ENCODE results near the gene RBM48.
A peak's percentile ranks its signal among the peaks of the same experiment; 100 is the strongest.
"Not testable (repeated sequence)": the region's sequence is repeated elsewhere in the genome, so short reads cannot be mapped to it uniquely, and the experiment has no call there.

The RBM48 gene

DNA sequence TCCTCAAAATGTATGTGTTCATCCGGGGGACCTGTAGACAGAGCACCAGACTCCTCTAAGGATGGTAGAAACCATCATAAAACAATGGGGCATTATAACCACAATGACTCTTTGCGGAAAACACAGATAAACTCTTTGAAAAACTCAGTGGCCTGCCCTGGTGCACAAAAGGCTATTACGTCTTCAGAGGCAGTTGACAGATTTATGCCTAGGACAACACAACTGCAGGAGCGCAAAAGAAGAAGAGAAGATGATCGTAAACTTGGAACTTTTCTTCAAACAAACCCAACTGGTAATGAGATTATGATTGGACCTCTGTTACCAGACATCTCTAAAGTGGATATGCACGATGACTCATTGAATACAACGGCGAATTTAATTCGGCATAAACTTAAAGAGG is 6.0 kb downstream of the RBM48 start:
- Histone ChIP-seq H2AK5ac (ENCODE audit: low read depth, low read length) (no peak overlapping the region), H3K4me3 (ENCODE audit: low read length in 2 of 2) (no peak overlapping the region), H3K4ac (ENCODE audit: low read length) (no peak overlapping the region), H2BK120ac (ENCODE audit: low read depth, low read length) (no peak overlapping the region), H3K18ac (ENCODE audit: low read length) (no peak overlapping the region), H2BK12ac (ENCODE audit: low read length) (no peak overlapping the region), H3K9me3 (replicated peaks in 1 of 2; ENCODE audit: control insufficient read depth in 2 of 2, insufficient read depth in 1 of 2, low read depth in 1 of 2, low read length in 2 of 2) (no peaks in the 10 kb centered on the region), H4K8ac (ENCODE audit: low read depth, low read length) (no peak overlapping the region), H2BK15ac (ENCODE audit: low read length) (no peak overlapping the region), H4K91ac (ENCODE audit: low read depth, low read length, poor library complexity) (no peak overlapping the region), H3K14ac (ENCODE audit: low read length) (no peak overlapping the region), H3K27me3 (ENCODE audit: control insufficient read depth in 3 of 3, insufficient read depth in 3 of 3, low read depth in 1 of 3, low read length in 3 of 3) (peaks cover 0 to 4% (median 0%) of the 10 kb centered on the region in 3 experiments), H3K4me1 (ENCODE audit: control insufficient read depth in 2 of 2, insufficient read depth in 1 of 2, low read depth in 1 of 2, low read length in 2 of 2) (no peaks in the 10 kb centered on the region), H3K4me2 (ENCODE audit: insufficient read depth, low read length, poor library complexity, severe bottlenecking) (no peak overlapping the region), H3K27ac (replicated peaks; ENCODE audit: low read length) (no peak overlapping the region), H3K36me3 (replicated peaks in 1 of 2; ENCODE audit: control insufficient read depth in 2 of 2, insufficient read depth in 2 of 2, low read length in 2 of 2) (peaks cover 28 to 90% of the 10 kb centered on the region in 2 donors), H3K23ac (ENCODE audit: low read depth, low read length, poor library complexity) (no peak overlapping the region), H2AFZ (ENCODE audit: low read length) (no peak overlapping the region), H2BK5ac (ENCODE audit: low read length) (no peak overlapping the region), H3K9ac (ENCODE audit: low read depth, low read length, poor library complexity) (no peak overlapping the region), H3K79me1 (ENCODE audit: low read depth, low read length) (no peaks in the 10 kb centered on the region)
- no CpG with 5 or more reads among the region's 9 CpGs for WGBS, 2 donors (ENCODE audit: extremely low coverage in 2 of 2, insufficient read length in 2 of 2, insufficient replicate concordance in 1 of 2)
- DNase-seq (ENCODE audit: low spot score), result no peak

DNA sequence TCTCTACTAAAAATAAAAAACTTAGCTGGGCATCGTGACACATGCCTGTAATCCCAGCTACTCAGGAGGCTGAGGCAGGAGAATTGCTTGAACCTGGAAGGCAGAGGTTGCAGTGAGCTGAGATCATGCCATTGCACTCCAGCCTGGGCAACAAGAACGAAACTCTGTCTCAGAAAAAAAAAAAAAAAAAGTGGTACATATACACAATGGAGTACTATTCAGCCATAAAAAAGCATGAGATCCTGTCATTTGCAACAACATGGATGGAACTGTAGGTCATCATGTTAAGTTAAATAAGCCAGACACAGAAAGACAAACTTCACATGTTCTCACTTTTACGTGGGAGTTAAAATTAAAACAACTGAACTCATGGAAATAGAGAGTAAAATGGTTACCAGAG is 14.9 kb downstream of the RBM48 start:
- H2BK15ac ChIP-seq (ENCODE audit: low read length); H3K18ac ChIP-seq (ENCODE audit: low read length); H3K23ac ChIP-seq (ENCODE audit: low read depth, low read length, poor library complexity); DNase-seq (ENCODE audit: low spot score); H3K9ac ChIP-seq (ENCODE audit: low read depth, low read length, poor library complexity); H2BK5ac ChIP-seq (ENCODE audit: low read length); H3K14ac ChIP-seq (ENCODE audit: low read length); H2BK12ac ChIP-seq (ENCODE audit: low read length); H2BK120ac ChIP-seq (ENCODE audit: low read depth, low read length); H2AFZ ChIP-seq (ENCODE audit: low read length); H3K4me2 ChIP-seq (ENCODE audit: insufficient read depth, low read length, poor library complexity, severe bottlenecking); H3K4me1 ChIP-seq (ENCODE audit: control insufficient read depth in 2 of 2, insufficient read depth in 1 of 2, low read depth in 1 of 2, low read length in 2 of 2); H2AK5ac ChIP-seq (ENCODE audit: low read depth, low read length); H3K27ac ChIP-seq (replicated peaks; ENCODE audit: low read length); H3K9me3 ChIP-seq (replicated peaks in 1 of 2; ENCODE audit: control insufficient read depth in 2 of 2, insufficient read depth in 1 of 2, low read depth in 1 of 2, low read length in 2 of 2); H3K79me1 ChIP-seq (ENCODE audit: low read depth, low read length); H3K4me3 ChIP-seq (ENCODE audit: low read length in 2 of 2); H3K36me3 ChIP-seq (replicated peaks in 1 of 2; ENCODE audit: control insufficient read depth in 2 of 2, insufficient read depth in 2 of 2, low read length in 2 of 2); H4K8ac ChIP-seq (ENCODE audit: low read depth, low read length); H3K4ac ChIP-seq (ENCODE audit: low read length); H4K91ac ChIP-seq (ENCODE audit: low read depth, low read length, poor library complexity); H3K27me3 ChIP-seq (ENCODE audit: control insufficient read depth in 3 of 3, insufficient read depth in 3 of 3, low read depth in 1 of 3, low read length in 3 of 3): not testable (repeated sequence)
- WGBS, 2 donors (ENCODE audit: extremely low coverage in 2 of 2, insufficient read length in 2 of 2, insufficient replicate concordance in 1 of 2), result no CpG with 5 or more reads among the region's 3 CpGs

DNA sequence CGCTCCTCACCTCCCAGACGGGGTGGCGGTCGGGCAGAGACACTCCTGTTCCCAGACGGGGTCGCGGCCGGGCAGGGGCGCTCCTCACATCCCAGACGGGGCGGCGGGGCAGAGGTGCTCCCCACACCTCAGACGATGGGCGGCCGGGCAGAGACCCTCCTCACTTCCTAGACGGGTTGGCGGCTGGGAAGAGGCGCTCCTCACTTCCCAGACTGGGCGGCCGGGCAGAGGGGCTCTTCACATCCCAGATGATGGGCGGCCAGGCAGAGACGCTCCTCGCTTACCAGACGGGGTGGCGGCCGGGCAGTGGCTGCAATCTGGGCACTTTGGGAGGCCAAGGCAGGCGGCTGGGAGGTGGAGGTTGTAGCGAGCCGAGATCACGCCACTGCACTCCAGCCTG is 16.5 kb downstream of the RBM48 start:
- not testable (repeated sequence) for H3K4me1 ChIP-seq (ENCODE audit: control insufficient read depth in 2 of 2, insufficient read depth in 1 of 2, low read depth in 1 of 2, low read length in 2 of 2)
- WGBS, 2 donors (ENCODE audit: extremely low coverage in 2 of 2, insufficient read length in 2 of 2, insufficient replicate concordance in 1 of 2), result no CpG with 5 or more reads among the region's 30 CpGs

DNA sequence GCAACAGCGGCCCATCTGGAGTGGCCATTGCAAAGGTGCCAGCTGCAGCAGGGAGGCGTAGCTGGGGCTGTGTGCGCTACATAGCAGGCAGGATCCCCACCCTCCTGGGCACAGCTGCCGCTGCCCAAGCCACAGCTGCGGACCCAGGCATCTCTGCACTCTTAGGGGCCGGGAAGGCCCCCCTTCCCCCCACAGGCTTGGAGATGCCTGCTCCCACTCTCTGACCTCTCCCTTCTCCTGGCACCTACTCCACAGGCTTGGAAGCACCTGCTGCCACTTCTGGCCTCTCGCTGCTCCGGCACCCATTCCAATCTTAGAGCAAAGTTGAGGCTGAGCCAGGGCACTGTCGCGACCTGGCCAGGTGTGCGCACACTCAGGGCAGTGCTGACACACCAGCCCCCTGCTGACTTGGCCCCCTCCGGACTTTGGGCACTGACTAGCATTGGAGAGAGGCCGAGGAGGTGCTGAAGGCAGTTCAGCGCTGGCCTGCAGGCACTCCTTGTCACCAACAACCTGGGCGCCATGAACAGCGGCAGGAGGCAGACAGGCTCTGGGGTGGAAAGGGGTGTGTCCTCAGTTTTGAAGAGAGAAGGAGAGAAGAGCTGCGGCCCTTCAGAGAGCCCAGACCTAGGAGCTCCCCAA is 18.4 kb downstream of the RBM48 start:
- Histone ChIP-seq H3K27me3 (ENCODE audit: control insufficient read depth in 3 of 3, insufficient read depth in 3 of 3, low read depth in 1 of 3, low read length in 3 of 3) (no peaks in the 10 kb centered on the region), H3K14ac (ENCODE audit: low read length) (peak overlapping the region; percentile 82), H3K79me1 (ENCODE audit: low read depth, low read length) (no peaks in the 10 kb centered on the region), H4K8ac (ENCODE audit: low read depth, low read length) (peak overlapping the region; percentile 17), H3K18ac (ENCODE audit: low read length) (peak overlapping the region; percentile 13), H3K9me3 (replicated peaks in 1 of 2; ENCODE audit: control insufficient read depth in 2 of 2, insufficient read depth in 1 of 2, low read depth in 1 of 2, low read length in 2 of 2) (no peaks in the 10 kb centered on the region), H4K91ac (ENCODE audit: low read depth, low read length, poor library complexity) (no peak overlapping the region), H3K36me3 (replicated peaks in 1 of 2; ENCODE audit: control insufficient read depth in 2 of 2, insufficient read depth in 2 of 2, low read length in 2 of 2) (no peaks in the 10 kb centered on the region), H3K9ac (ENCODE audit: low read depth, low read length, poor library complexity) (no peak overlapping the region), H2BK120ac (ENCODE audit: low read depth, low read length) (no peak overlapping the region), H3K4me1 (ENCODE audit: control insufficient read depth in 2 of 2, insufficient read depth in 1 of 2, low read depth in 1 of 2, low read length in 2 of 2) (no peaks in the 10 kb centered on the region), H3K4me3 (ENCODE audit: low read length in 2 of 2) (no peak overlapping the region), H3K4me2 (ENCODE audit: insufficient read depth, low read length, poor library complexity, severe bottlenecking) (no peak overlapping the region), H2BK5ac (ENCODE audit: low read length) (peak overlapping the region; percentile 53), H3K27ac (replicated peaks; ENCODE audit: low read length) (no peak overlapping the region), H2BK12ac (ENCODE audit: low read length) (no peak overlapping the region), H2AFZ (ENCODE audit: low read length) (no peak overlapping the region), H3K4ac (ENCODE audit: low read length) (no peak overlapping the region), H2AK5ac (ENCODE audit: low read depth, low read length) (no peak overlapping the region), H3K23ac (ENCODE audit: low read depth, low read length, poor library complexity) (peak overlapping the region; percentile 43), H2BK15ac (ENCODE audit: low read length) (no peak overlapping the region)
- whole genome bisulfite sequencing, 2 donors (ENCODE audit: extremely low coverage in 2 of 2, insufficient read length in 2 of 2, insufficient replicate concordance in 1 of 2), result no CpG with 5 or more reads among the region's 17 CpGs
- DNase-seq (ENCODE audit: low spot score), result no peak

More for the DNA sequence above, 16.5 kb downstream of the RBM48 start:
- H3K4me2 ChIP-seq (ENCODE audit: insufficient read depth, low read length, poor library complexity, severe bottlenecking); H3K27ac ChIP-seq (replicated peaks; ENCODE audit: low read length); H4K91ac ChIP-seq (ENCODE audit: low read depth, low read length, poor library complexity); H2BK15ac ChIP-seq (ENCODE audit: low read length); H3K36me3 ChIP-seq (replicated peaks in 1 of 2; ENCODE audit: control insufficient read depth in 2 of 2, insufficient read depth in 2 of 2, low read length in 2 of 2); H3K23ac ChIP-seq (ENCODE audit: low read depth, low read length, poor library complexity); H3K9ac ChIP-seq (ENCODE audit: low read depth, low read length, poor library complexity); H3K79me1 ChIP-seq (ENCODE audit: low read depth, low read length); H2BK120ac ChIP-seq (ENCODE audit: low read depth, low read length); H3K18ac ChIP-seq (ENCODE audit: low read length); H2AFZ ChIP-seq (ENCODE audit: low read length); H3K4me3 ChIP-seq (ENCODE audit: low read length in 2 of 2); H2AK5ac ChIP-seq (ENCODE audit: low read depth, low read length); H4K8ac ChIP-seq (ENCODE audit: low read depth, low read length); H2BK5ac ChIP-seq (ENCODE audit: low read length); H2BK12ac ChIP-seq (ENCODE audit: low read length); H3K27me3 ChIP-seq (ENCODE audit: control insufficient read depth in 3 of 3, insufficient read depth in 3 of 3, low read depth in 1 of 3, low read length in 3 of 3); DNase-seq (ENCODE audit: low spot score); H3K9me3 ChIP-seq (replicated peaks in 1 of 2; ENCODE audit: control insufficient read depth in 2 of 2, insufficient read depth in 1 of 2, low read depth in 1 of 2, low read length in 2 of 2); H3K4ac ChIP-seq (ENCODE audit: low read length); H3K14ac ChIP-seq (ENCODE audit: low read length): not testable (repeated sequence)
